Keratinocyte (primary cell): ENCODE data around the gene RPS23. TPM values are rescaled to one million over a fixed set of nuclear protein-coding genes. Genes with fewer than 3 reads are reported as not detected.

Experiments used
- DNase-seq: peaks from one replicate; pipeline ENCODE4 v3.0.0-alpha.2; 2011; ENCODE audit warnings: low read depth, missing footprints, low spot score
- FAIRE-seq: peaks from 2 replicates; lab custom pipeline; 2011; peaks lifted over from hg19 to GRCh38; lab: Jason Lieb, UNC
- H2AFZ ChIP-seq: 2 replicates; pipeline ENCODE4 v1.6.0; 2012; ENCODE audit warnings: low read length, control low read depth, inconsistent platforms; ENCODE audit not compliant: control insufficient read depth
- H3K27ac ChIP-seq: 2 replicates; pipeline ENCODE4 v1.5.1; 2011; ENCODE audit warnings: low read length; ENCODE audit not compliant: control insufficient read depth, insufficient read depth
- H3K27me3 ChIP-seq: 3 replicates; pipeline ENCODE4 v1.6.0; 2011; ENCODE audit warnings: low read length; ENCODE audit not compliant: control insufficient read depth, insufficient read depth; ENCODE audit errors: extremely low read depth
- H3K36me3 ChIP-seq, 2 experiments: 2 replicates in 1 of 2; 3 replicates in 1 of 2; pipeline ENCODE4 v1.5.1; 2011; ENCODE audit warnings: low read length in 2 of 2, mild to moderate bottlenecking in 1 of 2; ENCODE audit not compliant: control insufficient read depth in 2 of 2, insufficient read depth in 2 of 2; ENCODE audit errors: extremely low read depth in 1 of 2
- H3K4me1 ChIP-seq: 3 replicates; pipeline ENCODE4 v1.5.1; 2011; ENCODE audit warnings: low read length; ENCODE audit not compliant: control insufficient read depth, insufficient read depth; ENCODE audit errors: extremely low read depth
- H3K4me2 ChIP-seq: 3 replicates; pipeline ENCODE4 v1.6.0; 2011; ENCODE audit warnings: low read depth, low read length; ENCODE audit not compliant: control insufficient read depth, insufficient read depth; ENCODE audit errors: extremely low read depth
- H3K4me3 ChIP-seq, 3 experiments: fragments of 200-600 bp in 1 of 3; sonication (generic) in 1 of 3; 2 replicates in 2 of 3; 3 replicates in 1 of 3; pipeline ENCODE4 v1.5.1; 2011 to 2016; ENCODE audit warnings: low read length in 3 of 3, mild to moderate bottlenecking in 3 of 3, control low read depth in 2 of 3, inconsistent platforms in 1 of 3, low read depth in 1 of 3, mixed read lengths in 1 of 3, mixed run types in 1 of 3, moderate library complexity in 1 of 3; ENCODE audit not compliant: control insufficient read depth in 2 of 3, insufficient read depth in 2 of 3; ENCODE audit errors: extremely low read depth in 1 of 3
- H3K79me2 ChIP-seq: 2 replicates; pipeline ENCODE4 v1.6.0; 2012; ENCODE audit warnings: low read length; ENCODE audit not compliant: control insufficient read depth, insufficient read depth
- H3K9ac ChIP-seq: 3 replicates; pipeline ENCODE4 v1.6.0; 2011; ENCODE audit warnings: low read length; ENCODE audit not compliant: control insufficient read depth, insufficient read depth; ENCODE audit errors: extremely low read depth
- H3K9me1 ChIP-seq: 3 replicates; pipeline ENCODE4 v1.6.0; 2011; ENCODE audit warnings: low read length; ENCODE audit not compliant: control insufficient read depth, insufficient read depth; ENCODE audit errors: extremely low read depth
- H3K9me3 ChIP-seq: 2 replicates; pipeline ENCODE4 v1.5.1; 2012; ENCODE audit warnings: low read depth, low read length; ENCODE audit not compliant: control insufficient read depth
- H4K20me1 ChIP-seq: 3 replicates; pipeline ENCODE4 v1.6.0; 2011; ENCODE audit warnings: low read length; ENCODE audit not compliant: control insufficient read depth, insufficient read depth; ENCODE audit errors: extremely low read depth
- EZH2 ChIP-seq: IDR thresholded peaks from one replicate; pipeline ENCODE4 v1.6.1; 2012; ENCODE audit warnings: inconsistent platforms, mild to moderate bottlenecking, low read length, moderate library complexity
- dilution Hi-C: fragments of 300-500 bp; cut with MboI; formaldehyde crosslinking; loops from one replicate; pipeline ENCODE4 v1.7.0; 2020; ENCODE audit warnings: low sequenced_read_pairs; ENCODE audit not compliant: extremely low pct_ligation_motif_present
- polyA plus RNA-seq, 5 experiments: library from polyadenylated mRNA; depleted of rRNA in 3 of 5; stranded (reverse) in 3 of 5; stranded (forward) in 1 of 5; unstranded in 1 of 5; fragments of >200 nt; gene quantifications; 1 replicate in 1 of 5; 2 replicates in 3 of 5; 3 replicates in 1 of 5; pipeline versions ENCODE4 v1.2.1 to v1.2.3, GENCODE V29; 2011 to 2012; ENCODE audit warnings: missing spikeins in 2 of 5, low read depth in 1 of 5, low replicate concordance in 1 of 5
- TF ChIP-seq, protein P1 (sequence below), 3 experiments: IDR thresholded peaks in 1 of 3; conservative IDR thresholded peaks in 1 of 3; optimal IDR thresholded peaks in 1 of 3; 2 replicates in 2 of 3; 3 replicates in 1 of 3; pipeline versions ENCODE3 to v1.5.1; 2011; ENCODE audit warnings: low read length in 3 of 3, mild to moderate bottlenecking in 3 of 3, moderate library complexity in 2 of 3, control low read depth in 1 of 3, inconsistent platforms in 1 of 3; ENCODE audit not compliant: insufficient read depth in 2 of 3; ENCODE audit errors: extremely low read depth in 1 of 3

RPS23 gene
- polyA plus RNA-seq, 1 donor (not counting 4 experiments of a cell fraction or from before 2014, with no cell fraction given): 2,776 TPM

- Histone ChIP-seq H3K9me3 (no peaks in the 10 kb centered on the region), H3K79me2 (no peaks in the 10 kb centered on the region), H3K4me3 (no peak overlapping the region), H3K9ac (no peak overlapping the region), H2AFZ (peak overlapping the region; percentile 49), H3K9me1 (no peaks in the 10 kb centered on the region), H3K36me3 (no peaks in the 10 kb centered on the region), H4K20me1 (no peaks in the 10 kb centered on the region), H3K4me2 (no peak overlapping the region), H3K4me1 (peaks cover 9% of the 10 kb centered on the region), H3K27ac (no peak overlapping the region), H3K27me3 (no peaks in the 10 kb centered on the region)
- no peak for FAIRE-seq
- dilution Hi-C loops: no loop called here
- TF ChIP-seq, protein P1, sequence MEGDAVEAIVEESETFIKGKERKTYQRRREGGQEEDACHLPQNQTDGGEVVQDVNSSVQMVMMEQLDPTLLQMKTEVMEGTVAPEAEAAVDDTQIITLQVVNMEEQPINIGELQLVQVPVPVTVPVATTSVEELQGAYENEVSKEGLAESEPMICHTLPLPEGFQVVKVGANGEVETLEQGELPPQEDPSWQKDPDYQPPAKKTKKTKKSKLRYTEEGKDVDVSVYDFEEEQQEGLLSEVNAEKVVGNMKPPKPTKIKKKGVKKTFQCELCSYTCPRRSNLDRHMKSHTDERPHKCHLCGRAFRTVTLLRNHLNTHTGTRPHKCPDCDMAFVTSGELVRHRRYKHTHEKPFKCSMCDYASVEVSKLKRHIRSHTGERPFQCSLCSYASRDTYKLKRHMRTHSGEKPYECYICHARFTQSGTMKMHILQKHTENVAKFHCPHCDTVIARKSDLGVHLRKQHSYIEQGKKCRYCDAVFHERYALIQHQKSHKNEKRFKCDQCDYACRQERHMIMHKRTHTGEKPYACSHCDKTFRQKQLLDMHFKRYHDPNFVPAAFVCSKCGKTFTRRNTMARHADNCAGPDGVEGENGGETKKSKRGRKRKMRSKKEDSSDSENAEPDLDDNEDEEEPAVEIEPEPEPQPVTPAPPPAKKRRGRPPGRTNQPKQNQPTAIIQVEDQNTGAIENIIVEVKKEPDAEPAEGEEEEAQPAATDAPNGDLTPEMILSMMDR (optimal IDR thresholded peaks at IDR 0.05 in 1 of 3, IDR thresholded peaks at IDR 0.05 in 1 of 3, conservative IDR thresholded peaks at IDR 0.05 in 1 of 3; ENCODE audit: extremely low read depth in 1 of 3, insufficient read depth in 2 of 3, low read length in 3 of 3): no peak
- TF ChIP-seq EZH2: no peak
- no peak for DNase-seq
Observed at GRCh38 chr5:82313016-82313415, 34.9 kb upstream of the RPS23 start.

DNA sequence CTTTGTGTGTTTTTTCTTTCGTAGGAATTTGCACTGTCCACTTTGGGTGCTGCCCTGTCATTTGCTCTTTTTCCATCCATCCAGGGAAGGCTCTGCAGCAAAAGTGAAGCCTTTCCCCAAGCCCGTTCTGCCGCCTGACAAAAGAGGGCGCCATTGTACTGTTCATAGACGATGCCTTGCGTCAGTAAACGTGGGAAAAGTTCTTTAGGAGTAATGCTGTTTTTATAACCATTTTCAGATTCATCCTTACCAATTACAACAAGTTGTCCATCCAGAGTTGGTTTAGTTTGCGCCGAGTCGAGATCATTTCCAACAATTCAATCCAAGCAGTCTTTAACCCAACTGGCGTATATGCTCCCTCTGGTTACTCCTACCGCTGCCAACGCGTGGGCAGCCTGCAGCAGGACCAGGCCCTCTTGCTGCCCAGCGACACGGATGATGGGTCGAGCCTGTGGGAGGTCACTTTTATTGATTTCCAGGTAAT is 34.3 kb upstream of the RPS23 start:
- no peak overlapping the region for H2AFZ ChIP-seq
- H3K36me3 ChIP-seq: no peaks in the 10 kb centered on the region
- no peak overlapping the region for H3K4me2 ChIP-seq
- no peaks in the 10 kb centered on the region for H3K27me3 ChIP-seq
- H3K79me2 ChIP-seq: no peaks in the 10 kb centered on the region
- DNase-seq (no peak), FAIRE-seq (no peak)
- no peaks in the 10 kb centered on the region for H3K9me1 ChIP-seq
- H3K9ac ChIP-seq: no peak overlapping the region
- dilution Hi-C loops: no loop called here
- TF ChIP-seq, protein P1 (optimal IDR thresholded peaks at IDR 0.05 in 1 of 3, IDR thresholded peaks at IDR 0.05 in 1 of 3, conservative IDR thresholded peaks at IDR 0.05 in 1 of 3; ENCODE audit: extremely low read depth in 1 of 3, insufficient read depth in 2 of 3, low read length in 3 of 3): peak; percentile 84 to 93 (median 88)
- no peak for TF ChIP-seq EZH2
- no peaks in the 10 kb centered on the region for H4K20me1 ChIP-seq
- no peak overlapping the region for H3K27ac ChIP-seq
- H3K9me3 ChIP-seq: no peaks in the 10 kb centered on the region
- peaks cover 9% of the 10 kb centered on the region for H3K4me1 ChIP-seq
- no peak overlapping the region for H3K4me3 ChIP-seq
